Fibroblast of skin of scalp (primary cell): ENCODE results near the gene ZC3H12C. TPM values are rescaled to one million over a fixed set of nuclear protein-coding genes. Genes with fewer than 3 reads are reported as not detected.
A peak's percentile ranks its signal among the peaks of the same experiment; 100 is the strongest.
"Not testable (repeated sequence)": the region's sequence is repeated elsewhere in the genome, so short reads cannot be mapped to it uniquely, and the experiment has no call there.

Experiments used
- DNase-seq: peaks from one replicate; pipeline ENCODE4 v3.0.0-alpha.2; 2013
- polyA plus RNA-seq, 2 experiments: library from polyadenylated mRNA; unstranded; fragments of 120-200 nt; gene quantifications; one replicate each; pipeline ENCODE4 v1.2.1, GENCODE V29; 2013; ENCODE audit not compliant: insufficient read length in 2 of 2

Gene ZC3H12C
- polyA plus RNA-seq (2013, experiment 1 of 2; ENCODE audit: insufficient read length): 3.1 TPM
- polyA plus RNA-seq (2013, experiment 2 of 2; ENCODE audit: insufficient read length): 3.5 TPM

DNA sequence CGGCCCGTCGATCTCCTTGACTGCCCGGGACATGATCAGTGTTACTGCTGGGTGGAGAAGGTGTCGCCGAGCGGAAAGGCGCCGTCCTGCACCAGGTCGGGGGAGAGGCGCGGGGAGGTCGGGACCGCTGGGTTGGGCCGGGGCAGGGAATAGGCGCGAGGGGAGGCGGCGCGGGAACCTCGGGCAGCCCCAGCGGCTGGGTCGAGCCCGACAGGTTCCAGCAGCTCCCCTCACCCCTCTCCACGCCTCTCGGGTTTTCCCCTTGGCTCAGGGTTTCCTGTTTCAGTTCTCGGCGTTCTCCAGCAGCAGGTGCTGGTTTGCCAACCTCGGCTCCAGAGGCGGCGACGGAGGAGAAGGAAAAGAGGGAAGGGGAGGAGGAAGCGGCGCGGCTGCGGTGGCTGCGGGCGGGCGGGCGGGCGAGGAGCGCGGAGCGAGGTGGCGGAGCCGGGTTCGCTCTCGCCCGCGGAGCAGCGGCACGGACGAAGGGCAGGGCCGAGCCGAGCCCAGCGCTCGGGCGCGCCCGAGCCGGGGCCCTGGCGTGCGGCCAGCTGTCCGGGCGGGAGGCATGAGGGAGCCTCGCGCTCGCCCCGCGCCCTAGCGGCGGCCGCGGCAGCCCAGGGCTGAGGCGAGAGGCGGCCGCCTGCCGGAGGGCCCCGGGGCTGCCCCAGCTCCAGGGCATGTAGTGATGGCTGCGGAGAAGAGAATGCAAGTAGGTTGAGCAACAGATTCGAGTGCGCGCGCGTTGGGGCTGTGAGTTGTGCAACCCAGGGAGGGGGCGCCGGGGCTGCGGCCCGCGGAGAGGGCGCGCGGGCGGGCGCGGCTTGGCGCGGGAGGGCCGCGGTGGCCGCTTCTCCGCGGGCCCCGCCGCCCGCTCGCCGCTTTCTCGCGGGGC is at the start of gene ZC3H12C:
TSS of gene ZC3H12C (plus strand) at position 878 of the 892 bp plus-strand sequence. CDS start 20 bp downstream, outside the sequence.
- peak; percentile 88 for DNase-seq

DNA sequence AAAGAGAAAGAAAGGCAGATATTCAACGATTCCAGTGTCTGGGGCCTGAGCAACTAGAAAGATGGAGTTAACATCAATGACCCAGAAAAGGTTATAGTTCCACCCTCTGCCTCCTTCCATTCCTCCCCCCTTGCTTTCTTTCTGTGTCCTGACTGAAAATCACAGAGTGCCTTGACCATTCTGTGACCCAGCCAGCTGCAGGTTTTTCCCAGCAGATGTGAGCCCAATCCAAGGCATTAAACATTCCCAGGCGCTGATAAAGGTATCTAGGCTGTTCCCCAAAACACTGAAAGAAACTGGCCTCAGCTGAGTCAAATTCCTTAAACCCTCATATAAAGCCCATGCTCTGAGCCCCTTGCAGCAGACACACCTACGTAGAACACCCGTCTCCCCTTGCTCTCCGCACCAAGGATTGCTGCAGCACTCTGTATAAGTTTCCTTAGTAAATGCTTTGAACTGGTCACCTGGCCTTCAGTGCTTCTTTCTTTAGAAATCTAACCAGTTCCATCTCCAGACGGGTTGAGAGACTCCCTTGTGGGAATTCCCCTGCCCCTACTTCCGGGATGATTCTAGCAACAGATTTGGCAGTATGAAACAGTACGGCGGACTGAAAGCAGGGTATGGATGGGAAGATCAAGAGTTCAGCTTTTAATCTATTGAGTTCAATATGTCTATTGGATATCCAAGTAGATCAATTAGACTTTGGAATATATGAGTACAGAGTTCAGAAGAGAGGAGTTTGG is 48.8 kb upstream of the ZC3H12C start:
- no peak for DNase-seq

DNA sequence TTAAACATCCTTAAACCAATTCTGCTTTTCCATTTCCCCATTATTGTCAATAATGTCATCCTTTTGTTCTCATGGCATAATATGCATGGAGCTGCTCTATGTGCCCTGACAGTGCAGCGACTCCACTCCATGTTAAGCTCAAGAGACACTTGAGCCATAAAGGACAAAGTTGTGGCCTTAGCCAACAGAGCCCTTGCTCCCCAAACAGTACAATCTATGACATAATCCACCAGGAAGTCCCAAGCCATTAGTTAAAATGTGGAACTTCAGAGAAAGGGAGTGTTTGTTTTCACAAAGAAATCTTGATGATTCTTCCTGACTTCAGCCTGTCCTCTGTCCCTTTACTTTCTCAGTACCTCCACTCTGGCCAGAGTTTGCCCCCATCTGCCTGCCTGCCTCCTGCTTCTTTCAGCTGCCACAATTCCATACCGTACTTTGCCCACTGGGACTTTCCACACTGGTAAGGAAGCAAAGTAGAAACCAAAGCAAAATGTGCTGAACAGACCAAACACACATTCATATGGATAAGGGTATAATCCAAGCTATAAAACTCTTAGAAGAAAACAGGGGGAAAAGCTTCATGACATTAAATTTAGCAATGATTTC is 46.3 kb upstream of the ZC3H12C start:
- DNase-seq: no peak

DNA sequence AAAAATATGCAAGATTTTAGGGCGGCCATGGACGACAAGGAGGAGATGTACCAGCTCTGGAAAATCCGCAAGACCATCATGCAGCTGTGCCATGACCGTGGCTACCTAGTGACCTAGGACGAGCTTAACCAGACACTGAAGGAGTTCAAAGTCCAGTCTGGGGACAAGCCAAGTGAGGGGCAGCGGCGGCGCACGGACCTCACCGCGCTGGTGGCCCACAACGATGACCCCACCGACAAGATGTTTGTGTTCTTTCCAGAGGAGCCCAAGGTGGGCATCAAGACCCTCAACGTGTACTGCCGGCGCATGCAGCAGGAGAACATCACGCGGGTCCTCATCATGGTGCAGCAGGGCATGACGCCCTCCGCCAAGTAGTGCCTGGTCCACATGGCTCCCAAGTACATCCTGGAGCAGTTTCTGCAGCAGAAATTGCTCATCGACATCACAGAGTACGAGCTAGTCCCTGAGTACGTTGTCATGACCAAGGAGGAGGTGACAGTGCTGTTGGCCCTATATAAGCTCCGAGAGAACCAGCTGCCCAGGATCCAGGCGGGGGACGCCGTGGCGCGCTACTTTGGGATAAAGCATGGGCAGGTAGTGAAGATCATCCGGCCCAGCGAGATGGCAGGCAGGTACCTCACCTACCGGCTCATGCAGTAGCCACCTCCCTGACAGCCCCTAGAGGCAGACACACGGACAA is 43.5 kb upstream of the ZC3H12C start:
- DNase-seq: no peak

DNA sequence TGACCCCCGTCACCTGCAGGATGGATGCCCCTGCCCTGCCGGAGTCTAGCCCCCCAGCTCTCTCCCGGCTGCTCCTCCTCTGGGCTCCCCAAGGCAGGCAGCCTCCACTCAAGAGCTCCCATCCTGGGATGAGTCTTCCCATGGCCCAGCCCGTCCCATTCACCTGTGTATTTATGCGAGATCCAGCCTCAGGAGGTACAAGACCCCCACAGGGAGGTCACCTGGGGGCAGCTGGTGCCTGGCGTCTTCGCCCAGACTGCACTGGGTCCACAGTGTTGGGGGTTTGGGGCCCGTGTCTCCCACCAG is 43.0 kb upstream of the ZC3H12C start:
- DNase-seq: no peak

DNA sequence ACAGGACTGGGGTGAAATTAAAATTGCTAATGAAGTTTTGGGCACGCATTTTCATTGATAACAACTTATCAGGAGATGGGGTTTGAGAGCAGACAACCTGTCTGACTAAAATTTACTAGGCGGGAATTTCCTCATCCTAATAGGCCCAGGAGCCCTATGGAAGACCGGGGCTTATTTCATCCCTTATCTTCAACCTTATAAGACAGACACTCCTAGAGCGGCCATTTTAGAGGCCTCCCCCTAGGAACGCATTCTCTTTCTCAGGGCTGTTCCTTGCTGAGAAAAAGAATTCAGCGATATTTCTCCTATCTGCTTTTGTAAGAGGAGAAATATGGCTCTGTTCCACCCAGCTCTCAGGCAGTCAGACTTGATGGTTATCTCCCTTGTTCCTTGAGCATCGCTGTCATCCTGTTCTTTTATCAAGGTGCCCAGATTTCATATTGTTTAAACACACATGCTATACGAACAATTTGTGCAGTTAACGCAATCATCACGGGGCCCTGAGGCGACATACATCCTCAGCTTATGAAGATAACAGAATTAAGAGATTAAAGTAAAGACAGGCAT is 39.3 kb upstream of the ZC3H12C start:
- DNase-seq: no peak

DNA sequence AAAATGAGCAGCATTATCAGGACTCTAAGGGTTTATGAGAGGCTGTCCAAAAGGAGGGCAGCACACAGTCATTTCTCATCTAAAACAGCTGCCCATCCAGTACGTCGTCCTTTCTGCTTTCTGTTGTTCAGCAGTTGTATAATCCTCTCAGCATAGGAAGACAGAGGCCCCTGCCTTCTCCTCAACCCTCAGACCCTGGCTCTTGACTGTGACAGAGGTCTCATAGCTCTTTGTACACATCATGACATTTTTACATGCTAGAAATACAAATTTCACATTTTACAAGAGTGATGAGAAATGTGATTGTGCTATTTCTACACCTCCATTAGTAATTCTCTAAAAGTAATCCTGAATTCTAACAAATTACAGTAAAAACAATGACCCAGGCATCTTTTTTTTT is 36.2 kb upstream of the ZC3H12C start:
- no peak for DNase-seq

DNA sequence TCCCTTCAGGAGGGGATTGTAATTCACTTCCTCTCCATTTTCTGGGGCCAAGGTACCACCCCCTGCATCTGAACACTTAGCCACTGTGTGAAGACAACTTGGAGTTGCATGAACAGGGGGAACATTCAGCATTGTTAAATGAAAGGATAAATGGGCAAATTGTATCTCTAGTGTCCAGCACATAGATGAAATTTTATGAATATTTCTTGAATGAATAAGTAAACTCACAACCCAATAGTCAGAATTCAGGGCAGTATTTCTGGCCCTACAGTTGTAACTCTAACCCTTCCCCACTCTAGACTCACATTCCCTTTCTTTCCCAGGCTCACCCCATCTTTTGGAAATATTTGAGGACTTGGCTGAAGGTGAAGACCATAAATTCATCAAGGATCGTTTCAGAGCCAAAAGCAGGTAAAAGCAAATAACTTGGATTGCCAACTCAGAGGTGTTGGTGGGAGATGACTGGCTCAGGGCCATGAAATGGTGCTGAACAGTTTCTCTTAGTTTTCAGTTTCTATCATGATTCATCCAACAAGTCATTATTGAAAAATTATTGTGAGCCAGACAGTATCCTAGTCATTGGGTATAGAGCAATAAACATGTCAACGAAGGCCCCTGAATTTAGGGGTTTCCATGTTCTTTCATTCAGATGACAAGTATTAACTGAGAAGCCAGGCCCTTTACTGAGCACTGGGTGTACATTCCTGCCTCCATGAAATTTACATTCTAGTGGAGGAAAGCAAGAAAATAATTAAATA is 33.3 kb upstream of the ZC3H12C start:
- DNase-seq: peak; percentile 48

DNA sequence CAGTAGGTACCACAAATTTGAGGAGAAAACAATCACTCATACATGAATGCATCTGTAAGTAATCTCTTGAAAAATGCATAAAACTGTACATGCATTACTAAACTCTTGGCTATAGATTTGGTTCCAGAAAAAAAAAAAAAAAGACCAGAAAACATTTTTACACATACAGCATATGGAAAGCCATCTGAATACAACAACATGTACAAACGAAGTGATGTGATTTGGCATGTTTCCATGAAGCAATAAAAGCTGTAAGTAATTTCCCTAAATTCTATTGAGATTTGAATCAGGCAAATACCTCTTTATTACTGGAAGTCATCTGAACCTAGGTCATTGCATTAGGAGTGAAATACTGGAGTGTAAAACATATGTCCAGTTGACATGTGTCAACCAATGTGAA is 31.9 kb upstream of the ZC3H12C start:
- no peak for DNase-seq

DNA sequence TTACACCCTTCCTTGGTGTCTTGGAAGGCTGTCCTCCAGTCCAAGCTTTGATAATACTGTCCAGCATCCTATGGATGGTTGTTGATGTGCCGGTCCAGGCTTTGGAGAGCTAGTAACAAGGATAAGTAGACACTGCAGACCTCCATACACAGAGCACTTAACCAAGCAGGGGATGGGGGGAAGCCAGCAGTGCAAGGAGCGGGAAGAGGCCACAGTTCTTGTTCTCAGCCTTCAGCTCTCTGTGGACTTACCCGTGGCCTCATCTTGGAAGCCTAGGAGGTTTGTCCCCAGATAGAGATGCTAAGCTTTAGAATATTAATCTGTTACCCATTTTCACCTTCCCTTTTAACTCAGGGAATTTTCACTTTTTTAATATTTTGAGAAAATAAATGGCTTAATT is 30.9 kb upstream of the ZC3H12C start:
- DNase-seq: no peak

DNA sequence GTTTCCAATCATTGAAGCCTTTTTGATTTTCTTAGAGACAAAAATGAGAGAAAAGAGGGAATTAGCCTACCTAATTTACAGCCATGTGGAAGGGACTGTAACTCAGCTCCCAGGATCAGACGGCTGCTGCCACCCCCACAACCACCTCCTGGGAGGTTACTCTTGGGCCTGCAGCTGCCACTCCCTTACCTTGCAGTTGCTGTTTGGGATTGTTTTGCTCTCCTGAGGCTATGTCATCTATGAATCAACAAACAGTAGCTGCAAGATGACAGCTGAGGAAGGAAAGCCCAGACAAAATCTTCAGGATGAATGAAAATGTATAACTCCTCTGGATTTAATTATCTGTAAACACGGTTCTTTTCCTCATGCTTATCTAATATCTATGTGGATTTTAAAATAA is 28.0 kb upstream of the ZC3H12C start:
- DNase-seq: no peak

DNA sequence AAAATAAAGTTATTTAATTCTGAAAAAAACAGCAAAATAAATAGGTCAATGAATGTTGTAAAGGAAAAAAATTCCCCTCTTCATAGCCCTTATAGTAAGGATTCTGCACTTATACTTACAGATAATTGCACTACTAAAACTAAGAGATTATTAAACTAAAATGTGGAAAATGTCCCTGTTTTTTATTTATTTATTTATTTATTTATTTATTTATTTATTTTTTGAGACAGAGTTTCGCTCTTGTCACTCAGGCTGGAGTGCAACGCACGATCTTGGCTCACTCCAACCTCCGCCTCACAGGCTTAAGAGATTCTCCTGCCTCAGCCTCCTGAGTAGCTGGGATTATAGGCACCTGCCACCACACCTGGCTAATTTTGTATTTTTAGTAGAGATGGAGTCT is 25.2 kb upstream of the ZC3H12C start:
- DNase-seq: not testable (repeated sequence)

DNA sequence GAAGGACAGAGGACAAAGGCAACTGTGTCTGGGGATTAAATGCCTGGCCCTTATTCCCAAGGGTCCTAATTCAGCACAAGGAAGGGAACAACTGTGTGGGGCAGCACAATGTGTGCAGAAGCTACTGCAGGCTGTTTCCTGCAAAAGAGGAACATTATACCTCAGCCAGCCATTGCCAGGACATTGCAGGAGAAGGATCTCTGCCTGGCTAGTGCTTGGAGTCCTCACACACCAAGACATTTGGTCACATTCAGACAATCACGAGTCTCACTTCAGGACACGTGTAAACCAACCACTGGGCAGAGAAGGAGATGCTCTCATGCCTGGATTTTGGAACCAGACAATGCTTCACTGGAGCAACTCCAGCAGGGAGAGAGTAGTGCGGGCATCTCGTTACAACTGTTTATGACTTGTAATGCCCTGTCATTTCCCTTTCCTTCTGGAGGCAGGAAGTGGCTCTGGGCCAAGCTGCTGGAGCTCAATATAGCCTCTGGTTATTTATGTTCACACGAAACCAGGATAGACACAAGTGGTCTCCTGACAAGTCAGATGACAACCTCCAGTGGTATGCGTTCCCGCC is 23.9 kb upstream of the ZC3H12C start:
- DNase-seq: peak; percentile 76

DNA sequence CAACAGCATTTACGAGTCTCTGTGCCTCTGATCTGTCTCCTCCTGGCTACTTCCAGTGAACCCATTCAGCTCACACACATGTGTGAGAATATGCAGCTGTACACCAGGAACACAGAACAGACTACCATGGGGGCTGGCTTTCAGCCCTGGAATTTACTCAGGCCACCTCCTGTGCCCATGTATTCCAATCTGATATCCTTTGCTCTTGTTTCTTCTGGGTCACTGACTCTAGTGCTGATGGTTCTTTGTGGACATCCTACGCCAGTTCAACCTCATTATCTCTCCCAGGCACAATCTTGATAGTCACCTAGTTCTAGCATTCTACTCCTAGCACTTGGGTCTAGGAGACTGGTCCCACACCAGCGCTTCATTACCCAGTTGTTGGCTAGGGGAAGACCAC is 23.0 kb upstream of the ZC3H12C start:
- no peak for DNase-seq

DNA sequence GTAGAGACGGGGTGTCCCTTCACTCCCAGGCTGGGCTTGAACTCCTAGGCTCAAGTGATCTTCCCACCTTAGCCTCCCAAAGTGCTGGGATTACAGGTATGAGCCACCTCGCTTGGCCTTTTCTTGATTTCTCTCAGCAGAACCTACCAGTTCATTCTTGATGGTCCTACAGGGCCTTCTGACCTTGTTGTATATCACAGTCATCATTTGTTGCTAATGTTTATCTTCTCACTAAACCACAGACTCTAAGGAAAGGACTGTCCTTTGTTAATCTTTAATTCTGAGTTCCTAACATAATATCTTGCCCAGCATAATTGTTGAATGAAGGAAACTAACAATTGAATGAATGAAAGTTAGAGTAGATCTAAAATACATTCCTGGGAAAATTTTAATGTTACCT is 22.0 kb upstream of the ZC3H12C start:
- DNase-seq: no peak

DNA sequence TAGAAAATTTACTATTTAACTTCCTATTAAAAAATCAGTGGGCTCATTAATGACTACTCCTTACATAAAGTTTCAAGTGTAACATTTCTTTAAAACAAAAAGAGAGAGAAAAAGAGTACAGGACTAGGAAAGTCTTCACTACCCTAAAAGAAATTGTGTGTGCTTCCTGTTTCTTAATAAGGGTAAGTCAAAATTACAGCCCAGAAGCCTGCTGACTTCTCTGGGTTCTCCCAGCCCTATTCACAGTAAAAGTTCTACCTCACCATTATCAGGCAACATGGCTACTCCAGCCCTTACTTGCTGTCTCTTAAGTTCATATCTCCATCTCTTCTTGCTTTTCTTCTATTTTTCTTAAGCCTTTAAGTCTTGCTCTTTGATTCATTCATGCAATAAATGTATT is 20.3 kb upstream of the ZC3H12C start:
- no peak for DNase-seq

DNA sequence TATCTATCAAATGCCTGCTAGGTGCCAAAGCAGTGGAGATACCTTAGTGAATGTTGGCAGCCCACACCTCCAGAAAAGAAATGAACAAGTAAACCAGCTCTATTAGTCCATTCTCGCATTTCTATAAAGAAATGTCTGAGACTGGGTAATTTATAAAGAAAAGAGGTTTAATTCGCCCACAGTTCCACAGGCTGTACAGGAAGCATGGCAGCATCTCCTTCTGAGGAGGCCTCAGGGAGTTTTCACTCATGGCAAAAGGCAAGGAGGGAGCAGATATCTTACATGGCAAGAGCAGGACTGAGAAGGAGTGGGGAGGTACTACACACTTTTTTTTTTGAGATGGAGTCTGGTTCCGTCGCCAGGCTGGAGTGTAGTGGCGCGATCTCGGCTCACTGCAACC is 18.7 kb upstream of the ZC3H12C start:
- DNase-seq: no peak

DNA sequence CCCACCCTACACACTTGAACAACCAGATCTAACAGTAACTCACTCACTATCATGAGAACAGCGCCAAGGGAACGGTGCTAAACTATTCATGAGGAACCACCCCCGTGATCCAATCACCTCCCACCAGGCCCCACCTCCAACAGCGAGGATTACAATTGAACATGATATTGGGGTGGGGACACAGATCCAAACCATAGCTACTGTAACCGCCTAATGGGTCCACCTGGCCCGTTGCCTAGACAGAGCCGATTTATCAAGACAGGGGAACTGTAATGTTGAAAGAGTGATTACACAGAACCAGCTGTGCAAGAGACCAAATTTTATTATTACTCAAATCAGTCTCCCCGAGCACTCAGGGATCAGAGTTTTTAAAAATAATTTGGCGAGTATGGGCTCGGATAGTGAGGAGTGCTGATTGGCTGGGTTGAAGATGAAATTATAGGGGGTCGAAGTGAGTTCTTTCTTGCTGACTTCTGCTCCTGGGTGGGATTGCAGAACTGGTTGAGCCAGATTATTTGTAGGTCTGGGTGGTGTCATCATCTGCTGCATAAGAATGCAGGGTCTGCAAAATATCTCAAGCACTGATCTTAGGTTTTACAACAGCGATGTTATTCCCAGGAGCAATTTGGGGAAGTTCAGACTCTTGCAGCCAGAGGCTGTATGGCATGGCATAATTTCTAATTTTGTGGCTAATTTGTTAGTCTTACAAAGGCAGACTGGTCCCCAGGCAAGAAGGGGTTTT is 17.9 kb upstream of the ZC3H12C start:
- no peak for DNase-seq

DNA sequence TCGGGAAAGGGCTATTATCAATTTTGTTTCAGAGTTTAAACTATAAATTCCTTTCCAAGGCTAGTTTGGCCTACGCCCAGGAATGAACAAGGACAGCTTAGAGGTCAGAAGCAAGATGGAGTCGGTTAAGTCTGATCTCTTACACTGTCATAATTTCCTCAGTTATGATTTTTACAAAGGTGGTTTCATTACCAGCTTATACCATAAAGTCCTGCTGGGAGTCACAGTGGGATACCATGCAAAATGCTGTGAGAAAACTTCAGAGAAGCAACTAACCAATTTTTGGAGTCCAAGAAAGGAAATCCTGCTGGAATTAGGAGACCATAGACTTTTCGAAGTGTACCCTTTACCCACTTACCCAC is 17.4 kb upstream of the ZC3H12C start:
- DNase-seq: no peak

DNA sequence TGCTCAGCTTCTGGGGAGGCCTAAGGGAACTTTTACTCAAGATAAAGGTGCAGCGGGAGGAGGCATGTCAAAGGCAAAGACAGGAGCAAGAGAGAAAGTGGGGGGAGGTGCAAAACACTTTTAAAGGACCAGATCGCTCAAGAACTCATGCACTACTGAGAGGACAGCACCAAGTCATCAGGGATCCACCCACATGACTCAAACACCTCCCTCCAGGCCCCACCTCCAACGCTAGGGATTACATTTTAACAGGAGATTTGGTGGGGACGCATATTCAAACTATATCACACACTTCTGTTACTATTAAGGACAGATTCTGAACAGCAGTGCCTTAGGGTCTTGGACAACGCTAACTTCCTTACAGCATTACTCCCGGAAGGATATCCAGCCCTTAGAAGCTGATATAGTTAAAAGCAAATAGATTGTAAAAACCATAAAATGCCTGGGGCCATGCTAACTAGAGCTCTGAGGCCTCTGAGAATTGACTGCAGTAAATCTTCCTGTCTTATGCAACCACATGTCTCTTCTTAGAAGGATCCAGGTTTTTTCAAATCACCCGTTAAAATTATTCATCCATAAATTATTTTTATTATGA is 16.7 kb upstream of the ZC3H12C start:
- DNase-seq: peak; percentile 3
